NCI-H2107 (cell line): ENCODE data around the gene MAN2B2.
"Not testable (repeated sequence)": the region's sequence is repeated elsewhere in the genome, so short reads cannot be mapped to it uniquely, and the experiment has no call there.

Experiments used
- DNase-seq: peaks from one replicate; lab custom pipeline; 2025; lab: John Stamatoyannopoulos, UW

The MAN2B2 gene

GRCh38 chr4:6643141-6643847 lies 68.3 kb downstream of the MAN2B2 start:
- DNase-seq: no peak

GRCh38 chr4:6644792-6645530 lies 70.0 kb downstream of the MAN2B2 start:
- no peak for DNase-seq

GRCh38 chr4:6647169-6647568 lies 72.2 kb downstream of the MAN2B2 start:
- no peak for DNase-seq

- DNase-seq: no peak
Observed at GRCh38 chr4:6647582-6648230, 72.7 kb downstream of the MAN2B2 start.

GRCh38 chr4:6649216-6649615 lies 74.2 kb downstream of the MAN2B2 start:
- DNase-seq: no peak

GRCh38 chr4:6654211-6654610 lies 79.2 kb downstream of the MAN2B2 start:
- DNase-seq: not testable (repeated sequence)

- not testable (repeated sequence) for DNase-seq
Observed at GRCh38 chr4:6655291-6655690, 80.3 kb downstream of the MAN2B2 start.

GRCh38 chr4:6655924-6656323 lies 80.9 kb downstream of the MAN2B2 start:
- no peak for DNase-seq

- no peak for DNase-seq
Observed at GRCh38 chr4:6657242-6658208, 82.5 kb downstream of the MAN2B2 start.

GRCh38 chr4:6658209-6658595 lies 83.2 kb downstream of the MAN2B2 start:
- no peak for DNase-seq

- DNase-seq: no peak
Observed at GRCh38 chr4:6658597-6659075, 83.6 kb downstream of the MAN2B2 start.

- no peak for DNase-seq
Observed at GRCh38 chr4:6659897-6660296, 84.9 kb downstream of the MAN2B2 start.

- no peak for DNase-seq
Observed at GRCh38 chr4:6660430-6660829, 85.4 kb downstream of the MAN2B2 start.

GRCh38 chr4:6662591-6662990 lies 87.6 kb downstream of the MAN2B2 start:
- DNase-seq: no peak

- DNase-seq: no peak
Observed at GRCh38 chr4:6663596-6664393, 88.8 kb downstream of the MAN2B2 start.

GRCh38 chr4:6665320-6665654 lies 90.3 kb downstream of the MAN2B2 start:
- DNase-seq: no peak

- DNase-seq: no peak
Observed at GRCh38 chr4:6668391-6668790, 93.4 kb downstream of the MAN2B2 start.

GRCh38 chr4:6671648-6672047 lies 96.7 kb downstream of the MAN2B2 start:
- no peak for DNase-seq

- DNase-seq: no peak
Observed at GRCh38 chr4:6672131-6672530, 97.1 kb downstream of the MAN2B2 start.

- DNase-seq: not testable (repeated sequence)
Observed at GRCh38 chr4:6672541-6673190, 97.7 kb downstream of the MAN2B2 start.
